ENCODE results near the gene PTCH2.

DNA sequence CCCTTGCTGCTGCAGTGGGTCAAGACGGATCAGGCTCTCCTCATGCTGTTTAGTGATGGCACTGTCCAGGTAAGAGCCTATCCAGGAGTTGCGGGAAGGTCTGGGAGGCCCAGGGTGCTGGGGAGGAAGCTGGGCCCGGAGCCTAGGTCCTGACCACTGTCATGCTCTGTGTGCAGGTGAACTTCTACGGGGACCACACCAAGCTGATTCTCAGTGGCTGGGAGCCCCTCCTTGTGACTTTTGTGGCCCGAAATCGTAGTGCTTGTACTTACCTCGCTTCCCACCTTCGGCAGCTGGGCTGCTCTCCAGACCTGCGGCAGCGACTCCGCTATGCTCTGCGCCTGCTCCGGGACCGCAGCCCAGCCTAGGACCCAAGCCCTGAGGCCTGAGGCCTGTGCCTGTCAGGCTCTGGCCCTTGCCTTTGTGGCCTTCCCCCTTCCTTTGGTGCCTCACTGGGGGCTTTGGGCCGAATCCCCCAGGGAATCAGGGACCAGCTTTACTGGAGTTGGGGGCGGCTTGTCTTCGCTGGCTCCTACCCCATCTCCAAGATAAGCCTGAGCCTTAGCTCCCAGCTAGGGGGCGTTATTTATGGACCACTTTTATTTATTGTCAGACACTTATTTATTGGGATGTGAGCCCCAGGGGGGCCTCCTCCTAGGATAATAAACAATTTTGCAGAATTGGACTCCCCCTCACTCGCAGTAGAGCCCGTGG lies 37.6 kb downstream of the PTCH2 start:
- TF ChIP-seq POLR2A (IDR thresholded peaks at IDR 0.05), result no peak
- TF ChIP-seq, protein P1, sequence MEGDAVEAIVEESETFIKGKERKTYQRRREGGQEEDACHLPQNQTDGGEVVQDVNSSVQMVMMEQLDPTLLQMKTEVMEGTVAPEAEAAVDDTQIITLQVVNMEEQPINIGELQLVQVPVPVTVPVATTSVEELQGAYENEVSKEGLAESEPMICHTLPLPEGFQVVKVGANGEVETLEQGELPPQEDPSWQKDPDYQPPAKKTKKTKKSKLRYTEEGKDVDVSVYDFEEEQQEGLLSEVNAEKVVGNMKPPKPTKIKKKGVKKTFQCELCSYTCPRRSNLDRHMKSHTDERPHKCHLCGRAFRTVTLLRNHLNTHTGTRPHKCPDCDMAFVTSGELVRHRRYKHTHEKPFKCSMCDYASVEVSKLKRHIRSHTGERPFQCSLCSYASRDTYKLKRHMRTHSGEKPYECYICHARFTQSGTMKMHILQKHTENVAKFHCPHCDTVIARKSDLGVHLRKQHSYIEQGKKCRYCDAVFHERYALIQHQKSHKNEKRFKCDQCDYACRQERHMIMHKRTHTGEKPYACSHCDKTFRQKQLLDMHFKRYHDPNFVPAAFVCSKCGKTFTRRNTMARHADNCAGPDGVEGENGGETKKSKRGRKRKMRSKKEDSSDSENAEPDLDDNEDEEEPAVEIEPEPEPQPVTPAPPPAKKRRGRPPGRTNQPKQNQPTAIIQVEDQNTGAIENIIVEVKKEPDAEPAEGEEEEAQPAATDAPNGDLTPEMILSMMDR (IDR thresholded peaks at IDR 0.05), result no peak
